CD8-positive, alpha-beta memory T cell (primary cell): ENCODE measurements around the gene DPY19L1. TPM values are rescaled to one million over a fixed set of nuclear protein-coding genes. Genes with fewer than 3 reads are reported as not detected.
A peak's percentile ranks its signal among the peaks of the same experiment; 100 is the strongest.
"Not testable (repeated sequence)": the region's sequence is repeated elsewhere in the genome, so short reads cannot be mapped to it uniquely, and the experiment has no call there.

Experiments
- CTCF ChIA-PET: fragments of 350-600 bp; sonication (Branson Sonifier 250); formaldehyde crosslinking; loops from one replicate; lab custom pipeline; 2021; ENCODE audit warnings: antibody characterized with exemption; lab: Charles Lee
- POLR2A ChIA-PET: fragments of 350-600 bp; sonication (Branson Sonifier 250); formaldehyde crosslinking; loops from one replicate; lab custom pipeline; 2021; ENCODE audit warnings: antibody characterized with exemption; lab: Charles Lee
- DNase-seq, 5 donors: peaks; one replicate each; pipeline versions ENCODE4 v3.0.0 to v3.0.0-alpha.2; 2020 to 2022; ENCODE audit warnings: mixed read lengths in 1 of 5
- H3K27ac ChIP-seq: one replicate; pipeline ENCODE4 v1.7.0; 2013; ENCODE audit warnings: low read depth, mild to moderate bottlenecking, low read length, moderate library complexity
- H3K27me3 ChIP-seq: 2 replicates; pipeline ENCODE4 v1.7.0; 2013; ENCODE audit warnings: low read length, mild to moderate bottlenecking; ENCODE audit not compliant: insufficient read depth, poor library complexity, severe bottlenecking
- H3K36me3 ChIP-seq: 2 replicates; pipeline ENCODE4 v1.7.0; 2013; ENCODE audit warnings: mild to moderate bottlenecking, low read length, moderate library complexity; ENCODE audit not compliant: insufficient read depth
- H3K4me1 ChIP-seq: 2 replicates; pipeline ENCODE4 v1.7.0; 2013; ENCODE audit warnings: mild to moderate bottlenecking, low read length, moderate library complexity; ENCODE audit not compliant: insufficient read depth
- H3K4me3 ChIP-seq: 2 replicates; pipeline ENCODE4 v1.7.0; 2013; ENCODE audit warnings: mild to moderate bottlenecking, low read length
- H3K9me3 ChIP-seq: 2 replicates; pipeline ENCODE4 v1.7.0; 2013; ENCODE audit warnings: mild to moderate bottlenecking, low read length
- H3K27ac Mint-ChIP-seq, 8 donors: one replicate each; pipeline ENCODE4 v1.8.0; 2020 to 2021; ENCODE audit warnings: mixed read lengths in 8 of 8, mild to moderate bottlenecking in 6 of 8, inconsistent platforms in 3 of 8, moderate library complexity in 3 of 8
- H3K27me3 Mint-ChIP-seq, 2 donors: one replicate each; pipeline ENCODE4 v1.8.0; 2020 to 2021; ENCODE audit warnings: mixed read lengths in 2 of 2, mild to moderate bottlenecking in 1 of 2, moderate library complexity in 1 of 2
- H3K36me3 Mint-ChIP-seq, 3 donors: one replicate each; pipeline ENCODE4 v1.8.0; 2020 to 2021; ENCODE audit warnings: mixed read lengths in 3 of 3, inconsistent platforms in 1 of 3, mild to moderate bottlenecking in 1 of 3
- H3K4me1 Mint-ChIP-seq, 3 donors: one replicate each; pipeline ENCODE4 v1.8.0; 2020 to 2021; ENCODE audit warnings: mixed read lengths in 3 of 3, inconsistent platforms in 1 of 3, mild to moderate bottlenecking in 1 of 3
- H3K4me3 Mint-ChIP-seq, 7 donors: one replicate each; pipeline ENCODE4 v1.8.0; 2020 to 2021; ENCODE audit warnings: mixed read lengths in 7 of 7, mild to moderate bottlenecking in 6 of 7, moderate library complexity in 4 of 7, inconsistent platforms in 2 of 7
- H3K9me3 Mint-ChIP-seq, 5 donors: one replicate each; pipeline ENCODE4 v1.8.0; 2020 to 2022; ENCODE audit warnings: mixed read lengths in 5 of 5, mild to moderate bottlenecking in 3 of 5, moderate library complexity in 2 of 5, inconsistent platforms in 1 of 5
- polyA plus RNA-seq: library from polyadenylated mRNA; unstranded; fragments of 300-500 nt; fragmentation: Illumina TruSeq; gene quantifications from one replicate; pipeline ENCODE4 v1.2.3, GENCODE V29; 2021
- total RNA-seq, 2 experiments: library from RNA; stranded (reverse); gene quantifications; one replicate each; pipeline ENCODE4 v1.2.3, GENCODE V29; 2021

Gene DPY19L1
- total RNA-seq = 10 to 100 TPM; 15.9 to 16.2 TPM
- 3.2 TPM for polyA plus RNA-seq

GRCh38 chr7:35037211-35037525 is at the start of gene DPY19L1:
DPY19L1 (minus strand) TSS chr7:35037485; CDS start chr7:35037394, 91 bp downstream.
- peaks cover 31 to 46% (median 42%) of the 10 kb centered on the region in 3 donors for H3K4me1 Mint-ChIP-seq
- no peaks in the 10 kb centered on the region for H3K9me3 Mint-ChIP-seq
- peak within 1 kb of the TSS; percentile 89 to 97 (median 92) for H3K4me3 Mint-ChIP-seq
- POLR2A ChIA-PET = no interaction called here
- peak within 1 kb of the TSS; percentile 70 for H3K4me3 ChIP-seq
- H3K27me3 ChIP-seq = no peaks in the 10 kb centered on the region
- peak within 1 kb of the TSS; percentile 92 to 99 (median 94) for H3K27ac Mint-ChIP-seq
- H3K36me3 Mint-ChIP-seq = peaks cover 0 to 6% (median 0%) of the 10 kb centered on the region in 3 donors
- peak within 1 kb of the TSS; percentile 79 for H3K27ac ChIP-seq
- H3K36me3 ChIP-seq = no peaks in the 10 kb centered on the region
- CTCF ChIA-PET = interaction anchor here (1.6 kb wide), 1 partner anchor 213 kb away, joined by 4 read pairs; no protein-coding TSS in a partner anchor
- peaks cover 0 to 3% of the 10 kb centered on the region in 2 donors for H3K27me3 Mint-ChIP-seq
- DNase-seq = no peak
- peaks cover 17% of the 10 kb centered on the region for H3K4me1 ChIP-seq
- H3K9me3 ChIP-seq = no peaks in the 10 kb centered on the region

GRCh38 chr7:35079517-35079916 is 42.2 kb upstream of the DPY19L1 start:
- H3K36me3 Mint-ChIP-seq, H3K36me3 ChIP-seq, DNase-seq, H3K9me3 Mint-ChIP-seq, H3K4me1 Mint-ChIP-seq, POLR2A ChIA-PET, CTCF ChIA-PET, H3K27me3 Mint-ChIP-seq, H3K4me3 Mint-ChIP-seq, H3K27ac Mint-ChIP-seq, H3K27me3 ChIP-seq, H3K4me1 ChIP-seq, H3K9me3 ChIP-seq, H3K27ac ChIP-seq, H3K4me3 ChIP-seq: not testable (repeated sequence)

- H3K9me3 ChIP-seq, H3K9me3 Mint-ChIP-seq, H3K4me3 ChIP-seq, H3K27ac ChIP-seq, H3K36me3 Mint-ChIP-seq, H3K27me3 ChIP-seq, POLR2A ChIA-PET, H3K4me1 Mint-ChIP-seq, DNase-seq, H3K36me3 ChIP-seq, H3K4me3 Mint-ChIP-seq, H3K27ac Mint-ChIP-seq, CTCF ChIA-PET, H3K4me1 ChIP-seq: not testable (repeated sequence)
- H3K27me3 Mint-ChIP-seq = peaks cover 22 to 33% of the 10 kb centered on the region in 2 donors
These were observed 36.7 kb upstream of the DPY19L1 start for GRCh38 chr7:35074008-35074407.

- H3K4me3 ChIP-seq, H3K4me1 Mint-ChIP-seq, H3K27ac Mint-ChIP-seq, POLR2A ChIA-PET, H3K4me3 Mint-ChIP-seq, H3K9me3 Mint-ChIP-seq, H3K9me3 ChIP-seq, H3K27ac ChIP-seq, H3K4me1 ChIP-seq, H3K27me3 ChIP-seq, H3K36me3 Mint-ChIP-seq, CTCF ChIA-PET, H3K36me3 ChIP-seq: not testable (repeated sequence)
- peaks cover 22 to 40% of the 10 kb centered on the region in 2 donors for H3K27me3 Mint-ChIP-seq
- DNase-seq = peak in 1 of 5 donors; percentile 5
These were observed 35.9 kb upstream of the DPY19L1 start for GRCh38 chr7:35072950-35073827.

GRCh38 chr7:35069084-35069483 is 31.8 kb upstream of the DPY19L1 start:
- H3K27ac ChIP-seq, H3K4me1 ChIP-seq, H3K36me3 Mint-ChIP-seq, POLR2A ChIA-PET, H3K36me3 ChIP-seq, H3K4me3 Mint-ChIP-seq, CTCF ChIA-PET, H3K9me3 Mint-ChIP-seq, DNase-seq, H3K9me3 ChIP-seq, H3K4me3 ChIP-seq, H3K27ac Mint-ChIP-seq, H3K4me1 Mint-ChIP-seq, H3K27me3 ChIP-seq: not testable (repeated sequence)
- peaks cover 16 to 49% of the 10 kb centered on the region in 2 donors for H3K27me3 Mint-ChIP-seq

GRCh38 chr7:35065382-35065781 is 28.1 kb upstream of the DPY19L1 start:
- H3K36me3 ChIP-seq, H3K4me1 ChIP-seq, H3K27ac Mint-ChIP-seq, H3K9me3 Mint-ChIP-seq, H3K9me3 ChIP-seq, H3K4me3 Mint-ChIP-seq, H3K36me3 Mint-ChIP-seq, POLR2A ChIA-PET, H3K27me3 ChIP-seq, DNase-seq, H3K4me3 ChIP-seq, H3K27ac ChIP-seq, CTCF ChIA-PET, H3K4me1 Mint-ChIP-seq: not testable (repeated sequence)
- H3K27me3 Mint-ChIP-seq = peaks cover 6 to 28% of the 10 kb centered on the region in 2 donors

GRCh38 chr7:35058571-35058970 is 21.3 kb upstream of the DPY19L1 start:
- H3K27ac ChIP-seq, H3K9me3 ChIP-seq, H3K27me3 ChIP-seq, H3K36me3 ChIP-seq, POLR2A ChIA-PET, H3K4me1 ChIP-seq, H3K4me3 ChIP-seq, H3K36me3 Mint-ChIP-seq, CTCF ChIA-PET, H3K4me1 Mint-ChIP-seq, H3K9me3 Mint-ChIP-seq, DNase-seq: not testable (repeated sequence)
- H3K4me3 Mint-ChIP-seq = peak overlapping the region in 1 of 7 donors; percentile 24
- peaks cover 5 to 18% of the 10 kb centered on the region in 2 donors for H3K27me3 Mint-ChIP-seq
- peak overlapping the region in 1 of 8 donors; percentile 47 for H3K27ac Mint-ChIP-seq

- H3K9me3 ChIP-seq, H3K4me3 ChIP-seq, H3K27ac ChIP-seq, H3K4me1 ChIP-seq, H3K36me3 ChIP-seq, H3K4me1 Mint-ChIP-seq, DNase-seq, H3K4me3 Mint-ChIP-seq, H3K9me3 Mint-ChIP-seq, H3K27me3 ChIP-seq, H3K36me3 Mint-ChIP-seq, POLR2A ChIA-PET, H3K27ac Mint-ChIP-seq, CTCF ChIA-PET: not testable (repeated sequence)
- peaks cover 5 to 26% of the 10 kb centered on the region in 2 donors for H3K27me3 Mint-ChIP-seq
These were observed 20.5 kb upstream of the DPY19L1 start for GRCh38 chr7:35057505-35058451.
